Activated naive CD4-positive, alpha-beta T cell treated with anti-CD3 and anti-CD28 coated beads, Interleukin-2, amount 50 U/mL, for 16 hours (primary cell): Measurements from ENCODE around the gene RPTOR.

Source experiments
- DNase-seq: peaks from one replicate; pipeline ENCODE4 v3.0.0-alpha.2; 2020

RPTOR gene

GRCh38 chr17:80826955-80827645, 282.5 kb downstream of the RPTOR start:
- peak; percentile 22 for DNase-seq

DNA sequence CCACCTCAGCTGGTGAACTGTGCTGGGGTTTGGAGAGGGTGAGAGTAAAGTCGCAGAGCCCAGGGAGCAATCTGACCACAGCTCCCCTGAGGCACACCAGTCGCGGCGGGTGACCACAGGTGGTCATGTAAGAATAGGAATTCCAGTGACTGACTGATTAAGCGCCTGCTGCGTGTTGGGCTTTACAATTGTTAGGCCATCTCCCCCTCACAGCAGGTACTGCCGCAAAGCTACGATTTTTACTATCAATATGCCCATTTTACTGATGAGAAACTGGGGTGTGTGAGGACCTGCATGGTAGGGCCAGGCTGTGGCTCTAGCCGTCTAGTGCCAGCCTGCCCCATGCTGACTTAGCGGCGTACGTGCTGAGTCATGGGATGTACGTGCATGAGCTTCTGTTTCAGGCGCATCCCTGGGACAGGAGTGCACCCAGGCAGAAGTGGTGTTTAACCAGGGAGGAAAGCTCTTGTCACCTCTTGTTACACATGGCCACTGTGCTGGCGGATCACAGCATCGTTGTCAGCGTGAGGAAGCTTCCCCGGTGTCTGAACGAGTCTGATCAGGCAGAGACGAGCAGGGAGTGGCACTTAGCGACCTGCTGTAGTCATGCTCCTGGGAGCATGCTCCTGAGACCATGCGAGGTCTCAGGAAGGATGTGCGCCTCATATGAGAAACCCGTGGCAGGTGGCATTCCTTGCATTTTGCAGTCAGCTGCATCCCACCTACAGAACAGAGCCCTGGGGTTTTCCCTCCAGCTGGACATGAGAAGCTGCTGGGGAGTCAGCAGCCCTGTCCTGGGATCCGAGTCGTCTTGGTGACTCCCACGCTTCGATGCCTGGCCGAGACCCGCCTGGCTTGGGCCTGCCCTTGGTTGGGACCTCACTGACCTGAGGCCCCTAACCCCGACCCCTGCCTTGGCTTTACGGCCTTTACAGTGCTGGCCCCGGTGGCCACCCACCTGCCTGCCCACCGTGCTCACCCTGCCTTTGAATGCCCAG, 283.3 kb downstream of the RPTOR start:
- peak; percentile 6 for DNase-seq

GRCh38 chr17:80829166-80829813, 284.7 kb downstream of the RPTOR start:
- peak; percentile 9 for DNase-seq

- no peak for DNase-seq
Measured at GRCh38 chr17:80830020-80830780, 285.6 kb downstream of the RPTOR start.

- no peak for DNase-seq
Measured at GRCh38 chr17:80831491-80831890, 286.9 kb downstream of the RPTOR start.

DNA sequence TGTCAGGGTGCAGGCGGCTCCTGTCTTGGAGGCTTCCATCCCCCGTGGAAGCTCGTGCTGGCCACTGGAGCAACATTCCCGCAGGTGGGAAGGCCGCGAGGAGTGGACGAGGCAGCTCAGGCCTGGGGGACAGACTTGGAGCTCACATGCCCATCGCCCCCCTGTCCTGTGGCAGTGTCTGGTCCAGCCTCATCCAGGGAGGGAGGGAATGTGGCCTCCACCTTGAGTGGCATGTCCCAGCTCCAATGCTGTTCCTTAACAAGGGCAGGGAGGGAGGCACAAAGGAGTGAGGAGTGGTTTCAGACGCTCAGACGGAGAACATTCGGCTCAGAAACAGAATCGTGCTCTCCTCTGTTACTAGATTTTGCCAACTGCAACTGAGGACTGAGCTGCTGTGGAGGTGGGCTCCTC, 287.6 kb downstream of the RPTOR start:
- DNase-seq = no peak

DNA sequence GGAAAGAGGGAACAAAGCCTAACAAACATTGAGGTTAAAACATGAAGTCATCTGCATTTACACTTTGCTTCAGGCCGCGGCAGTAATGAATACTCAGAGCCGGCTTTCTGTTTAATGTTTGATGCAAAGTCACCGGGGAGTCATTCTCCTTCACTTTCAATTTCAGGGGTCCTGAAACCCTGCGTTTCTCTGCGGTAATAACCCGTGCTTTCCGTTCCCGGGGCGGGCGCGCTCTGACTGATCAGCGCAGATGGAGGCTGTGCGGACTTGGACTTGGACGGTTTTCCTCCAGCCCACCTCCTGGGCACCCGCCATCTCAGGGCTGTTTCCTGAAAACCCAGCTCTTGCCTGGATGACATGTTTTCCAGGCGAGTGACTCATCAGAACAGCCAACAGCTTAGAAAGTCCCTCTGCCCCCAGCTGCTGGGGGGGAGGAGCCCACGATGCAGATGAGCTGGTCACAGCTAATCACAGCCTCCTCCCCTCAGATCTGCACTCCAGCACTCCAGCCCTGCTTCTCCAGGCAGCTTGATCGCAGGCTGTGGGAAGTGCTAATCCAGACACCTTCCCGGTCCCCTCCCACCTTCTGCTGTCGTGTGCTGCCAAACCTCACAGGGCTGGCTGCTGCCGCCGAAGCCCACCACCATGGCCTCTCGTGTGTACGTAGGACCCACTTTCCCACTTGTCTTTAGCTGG, 288.4 kb downstream of the RPTOR start:
- peak; percentile 88 for DNase-seq

- DNase-seq = peak; percentile 9
Measured at GRCh38 chr17:80833952-80834892, 289.6 kb downstream of the RPTOR start.

GRCh38 chr17:80834893-80835275, 290.2 kb downstream of the RPTOR start:
- no peak for DNase-seq

- no peak for DNase-seq
Measured at GRCh38 chr17:80835816-80836657, 291.4 kb downstream of the RPTOR start.

DNA sequence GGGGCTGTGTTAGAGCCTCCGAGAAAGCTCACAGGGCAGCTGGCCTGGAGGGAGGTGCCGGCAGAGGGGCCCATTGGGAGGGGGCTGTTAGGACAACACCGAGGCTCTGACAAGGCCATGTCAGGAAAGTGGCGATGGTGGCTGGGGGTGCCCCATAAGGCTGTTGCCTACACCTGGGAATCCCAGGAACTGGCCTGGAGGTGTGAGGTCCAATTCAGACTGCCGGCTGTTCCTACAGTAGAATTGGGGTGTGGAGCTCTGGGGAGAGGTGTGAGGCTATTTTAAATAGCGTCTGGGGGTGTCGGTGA, 292.0 kb downstream of the RPTOR start:
- no peak for DNase-seq

DNA sequence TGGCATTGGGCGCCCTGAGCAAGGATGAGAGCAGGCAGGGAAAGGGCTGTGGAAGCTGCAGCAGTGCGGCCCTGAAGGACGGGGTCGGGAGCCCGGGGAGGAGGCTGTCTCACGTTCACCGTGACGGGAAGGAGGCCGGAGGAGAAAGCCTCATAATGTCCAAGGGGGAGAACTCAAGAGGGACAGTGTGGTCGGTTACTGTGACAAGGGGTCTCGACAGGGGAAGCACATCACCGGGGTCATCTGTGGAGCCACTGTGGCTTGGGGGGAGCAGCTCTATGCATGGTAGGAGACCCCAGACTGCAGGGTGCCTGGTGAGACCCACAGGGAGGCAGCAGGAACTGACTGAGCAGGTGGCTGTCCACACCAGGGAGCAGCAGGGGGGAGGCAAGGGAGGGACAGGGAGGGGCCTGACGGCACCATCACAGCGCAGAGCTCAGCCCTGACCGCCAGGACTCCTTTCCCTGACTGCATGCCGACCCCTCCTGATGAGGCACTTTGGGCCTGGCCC, 292.4 kb downstream of the RPTOR start:
- no peak for DNase-seq

- no peak for DNase-seq
Measured at GRCh38 chr17:80837711-80838110, 293.1 kb downstream of the RPTOR start.

DNA sequence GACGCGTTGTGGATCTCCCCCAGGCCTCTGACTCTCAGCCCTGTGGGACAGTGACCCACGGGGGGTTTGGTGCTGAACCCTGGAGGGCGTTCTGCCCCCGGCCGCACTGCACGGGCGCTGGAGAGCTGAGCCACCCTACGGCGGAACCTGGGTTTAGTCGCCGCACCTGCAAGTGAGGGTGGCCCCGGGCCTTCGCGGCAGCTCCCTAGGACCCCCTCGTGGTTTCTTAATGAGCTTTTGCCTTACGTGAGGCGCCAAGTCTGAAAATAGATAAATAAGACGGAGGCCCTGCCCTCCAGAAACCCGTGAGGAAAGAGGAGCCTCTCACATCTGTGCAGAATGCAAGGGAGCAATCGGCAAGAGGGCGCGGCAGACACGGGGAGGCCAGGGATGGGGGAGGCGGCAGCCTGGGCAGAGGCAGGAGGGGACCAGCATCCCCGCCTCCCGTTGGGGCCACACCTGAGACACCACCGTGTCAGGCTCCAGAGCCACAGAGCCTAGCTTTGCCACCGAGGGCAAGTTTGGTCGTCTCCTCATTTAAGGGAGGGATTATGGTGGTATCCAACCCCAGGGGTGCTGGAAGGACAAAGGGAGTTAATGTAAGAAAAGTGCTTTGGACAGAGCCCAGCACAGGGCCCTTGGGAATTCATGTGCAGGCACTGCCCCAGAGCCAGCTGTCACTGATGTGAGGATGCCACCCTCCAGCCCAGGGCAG, 293.8 kb downstream of the RPTOR start:
- DNase-seq = no peak

- DNase-seq = no peak
Measured at GRCh38 chr17:80839026-80839345, 294.3 kb downstream of the RPTOR start.

- no peak for DNase-seq
Measured at GRCh38 chr17:80839511-80839941, 294.9 kb downstream of the RPTOR start.

GRCh38 chr17:80839970-80840369, 295.3 kb downstream of the RPTOR start:
- DNase-seq = no peak

DNA sequence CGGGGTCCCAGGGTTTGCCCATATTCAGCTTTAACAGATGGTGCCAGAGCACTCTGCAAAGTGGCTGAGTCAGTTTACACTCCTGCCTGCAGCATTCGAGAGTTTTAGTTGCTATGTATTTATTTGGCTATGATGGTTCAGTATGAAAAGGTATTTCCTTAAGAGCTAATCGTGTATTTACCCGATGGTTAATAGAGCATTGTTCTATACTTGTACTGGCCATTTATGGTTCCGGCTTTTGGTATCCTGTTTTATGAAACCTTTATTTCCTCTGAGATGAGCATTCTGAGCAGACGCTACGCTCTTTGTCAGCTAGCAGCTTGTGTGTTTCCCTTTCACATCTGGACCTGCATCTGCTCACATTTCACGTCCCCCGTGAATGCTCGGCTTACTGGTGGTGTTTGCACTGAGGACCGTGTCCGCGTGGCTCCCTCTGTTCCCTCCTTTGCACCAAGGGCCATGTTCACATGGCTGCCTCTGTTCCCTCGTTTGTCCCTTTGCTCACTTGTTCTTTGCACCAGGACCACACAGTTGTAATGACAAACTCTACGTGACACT, 297.9 kb downstream of the RPTOR start:
- no peak for DNase-seq

GRCh38 chr17:80843741-80844156, 299.1 kb downstream of the RPTOR start:
- no peak for DNase-seq
